ENCODE results near the gene TMC6. TPM values are rescaled to one million over a fixed set of nuclear protein-coding genes. Genes with fewer than 3 reads are reported as not detected.

Gene TMC6
- total RNA-seq, 1 donor from 2014 or later, result 6.9 TPM

DNA sequence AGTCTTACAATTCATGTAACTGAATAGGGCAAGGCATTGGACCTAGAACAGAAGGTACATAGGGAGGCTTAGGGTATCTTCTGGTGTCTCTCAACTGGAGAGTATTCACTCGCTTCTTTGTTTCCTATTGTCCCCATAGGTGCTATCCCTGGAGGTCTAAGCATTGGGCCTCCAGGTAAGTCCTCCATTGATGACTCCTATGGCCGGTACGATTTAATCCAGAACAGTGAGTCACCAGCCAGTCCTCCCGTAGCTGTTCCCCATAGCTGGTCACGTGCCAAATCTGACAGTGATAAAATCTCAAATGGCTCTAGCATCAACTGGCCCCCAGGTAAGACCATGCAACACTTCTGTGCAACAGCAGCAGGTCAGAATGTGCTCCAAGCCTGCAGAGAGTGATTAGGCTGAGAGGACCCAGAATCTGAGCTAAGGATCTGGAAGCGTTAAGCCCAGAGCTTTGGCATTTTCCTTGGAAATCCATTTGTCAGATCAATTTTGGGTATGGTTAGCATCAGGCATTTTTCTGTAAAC is 35.7 kb downstream of the TMC6 start:
- Mint-ChIP-seq H3K27me3 (ENCODE audit: insufficient read depth, low read depth) (peaks cover 2% of the 10 kb centered on the region), H3K4me1 (no peaks in the 10 kb centered on the region), H3K4me3 (no peak overlapping the region), H3K27ac (no peak overlapping the region), H3K9me3 (no peaks in the 10 kb centered on the region), H3K36me3 (peaks cover 56% of the 10 kb centered on the region)
- Histone ChIP-seq H3K9me3 (ENCODE audit: low read depth) (no peaks in the 10 kb centered on the region), H3K79me2 (ENCODE audit: low read depth) (no peaks in the 10 kb centered on the region), H3K4me3 (no peak overlapping the region), H3K4me1 (no peaks in the 10 kb centered on the region), H2AFZ (replicated peaks) (no peak overlapping the region), H4K20me1 (ENCODE audit: low read depth) (no peaks in the 10 kb centered on the region), H3F3A (ENCODE audit: low read depth) (no peaks in the 10 kb centered on the region), H3K27me3 (no peaks in the 10 kb centered on the region), H3K27ac (no peak overlapping the region), H3K36me3 (peaks cover 14% of the 10 kb centered on the region), H3K4me2 (no peak overlapping the region), H3K9ac (no peak overlapping the region)
- DNase-seq (ENCODE audit: low spot score), result no peak
- TF ChIP-seq EZH2phosphoT487 (IDR thresholded peaks at IDR 0.05) (no peak), CTCF (IDR thresholded peaks at IDR 0.05) (no peak), EZH2 (IDR thresholded peaks at IDR 0.05) (no peak)

DNA sequence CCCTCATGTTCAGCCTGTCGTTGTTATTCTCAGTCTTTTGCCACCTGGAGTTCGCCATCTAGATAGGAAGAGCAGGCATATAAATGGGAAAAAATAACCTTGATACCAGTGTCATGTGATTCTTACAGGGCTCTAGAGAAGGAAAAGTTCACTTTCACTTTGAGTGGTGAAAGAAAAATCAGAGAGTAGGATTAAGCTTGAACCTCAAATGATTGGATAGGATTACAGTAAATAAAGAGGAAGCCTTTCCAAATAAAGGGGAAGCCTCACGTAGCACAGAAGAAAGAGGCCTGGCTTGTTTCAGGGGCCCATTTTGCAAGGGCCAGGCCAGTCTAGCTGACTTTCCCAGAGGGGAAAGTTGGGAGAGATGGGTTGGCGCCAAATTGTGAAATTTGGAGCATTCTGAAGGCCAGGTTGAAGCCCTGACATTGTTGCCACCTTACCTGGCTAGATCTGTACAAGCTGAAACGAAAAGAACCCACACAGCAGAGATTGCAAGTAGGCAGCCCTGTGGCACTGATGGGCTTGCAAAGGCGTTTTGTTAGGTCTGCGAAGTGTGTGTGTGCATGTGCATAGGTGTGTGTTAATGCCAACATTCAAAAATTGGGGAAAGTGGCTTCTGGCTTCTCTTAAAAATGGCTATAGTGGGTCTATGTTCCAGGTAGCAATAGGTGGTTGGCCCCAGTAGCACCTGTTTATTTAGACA is 38.8 kb downstream of the TMC6 start:
- DNase-seq (ENCODE audit: low spot score), result no peak
- no peak for TF ChIP-seq EZH2 (IDR thresholded peaks at IDR 0.05)
- TF ChIP-seq EZH2phosphoT487 (IDR thresholded peaks at IDR 0.05), result no peak
- TF ChIP-seq CTCF (IDR thresholded peaks at IDR 0.05), result no peak
- Histone ChIP-seq H3K4me2 (no peak overlapping the region), H3K4me1 (no peaks in the 10 kb centered on the region), H3K9ac (no peak overlapping the region), H2AFZ (replicated peaks) (no peak overlapping the region), H3K36me3 (peaks cover 21% of the 10 kb centered on the region), H3K27me3 (no peaks in the 10 kb centered on the region), H3K4me3 (no peak overlapping the region), H3K9me3 (ENCODE audit: low read depth) (no peaks in the 10 kb centered on the region), H3K79me2 (ENCODE audit: low read depth) (no peaks in the 10 kb centered on the region), H3F3A (ENCODE audit: low read depth) (no peaks in the 10 kb centered on the region), H4K20me1 (ENCODE audit: low read depth) (peaks cover 3% of the 10 kb centered on the region), H3K27ac (no peak overlapping the region)
- Mint-ChIP-seq H3K4me3 (no peak overlapping the region), H3K36me3 (peaks cover 48% of the 10 kb centered on the region), H3K4me1 (no peaks in the 10 kb centered on the region), H3K27me3 (ENCODE audit: insufficient read depth, low read depth) (peaks cover 2% of the 10 kb centered on the region), H3K27ac (no peak overlapping the region), H3K9me3 (no peaks in the 10 kb centered on the region)

DNA sequence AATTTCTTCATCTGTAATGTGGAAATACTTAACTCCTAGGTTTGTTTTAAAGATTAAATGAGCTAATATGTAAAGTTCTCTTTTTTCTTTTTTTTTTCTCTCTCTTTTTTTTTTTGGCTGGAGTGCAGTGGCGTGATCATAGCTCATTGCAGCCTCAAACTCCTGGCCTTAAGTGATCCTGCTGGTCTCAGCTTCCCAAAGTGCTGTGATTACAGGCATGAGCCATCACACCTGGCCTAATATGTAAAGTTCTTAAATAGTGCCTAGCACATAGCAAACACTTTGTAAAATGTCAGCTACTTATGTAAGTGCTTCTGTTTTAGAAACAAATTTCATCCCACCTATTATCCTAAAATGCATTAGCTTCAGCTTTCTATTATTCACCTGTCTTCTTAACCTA is 40.0 kb downstream of the TMC6 start:
- no peak overlapping the region for H3K4me2 ChIP-seq
- no peaks in the 10 kb centered on the region for H3K27me3 ChIP-seq
- no peaks in the 10 kb centered on the region for H3K79me2 ChIP-seq (ENCODE audit: low read depth)
- no peaks in the 10 kb centered on the region for H3K4me1 Mint-ChIP-seq
- H3K9me3 ChIP-seq (ENCODE audit: low read depth), result no peaks in the 10 kb centered on the region
- no peak overlapping the region for H3K27ac ChIP-seq
- peaks cover 4% of the 10 kb centered on the region for H4K20me1 ChIP-seq (ENCODE audit: low read depth)
- H3K27ac Mint-ChIP-seq, result no peak overlapping the region
- H3K4me1 ChIP-seq, result no peaks in the 10 kb centered on the region
- no peaks in the 10 kb centered on the region for H3K9me3 Mint-ChIP-seq
- H3K4me3 Mint-ChIP-seq, result no peak overlapping the region
- H3K36me3 ChIP-seq, result peaks cover 21% of the 10 kb centered on the region
- no peak overlapping the region for H3K9ac ChIP-seq
- H3F3A ChIP-seq (ENCODE audit: low read depth), result no peaks in the 10 kb centered on the region
- TF ChIP-seq EZH2phosphoT487 (IDR thresholded peaks at IDR 0.05) (no peak), CTCF (IDR thresholded peaks at IDR 0.05) (no peak), EZH2 (IDR thresholded peaks at IDR 0.05) (no peak)
- H3K4me3 ChIP-seq, result no peak overlapping the region
- H2AFZ ChIP-seq (replicated peaks), result no peak overlapping the region
- DNase-seq (ENCODE audit: low spot score), result no peak
- peaks cover 44% of the 10 kb centered on the region for H3K36me3 Mint-ChIP-seq
- peaks cover 4% of the 10 kb centered on the region for H3K27me3 Mint-ChIP-seq (ENCODE audit: insufficient read depth, low read depth)

Measured in neural progenitor cell (in vitro differentiated cells).